Lung (tissue), 12 donors: Measurements from ENCODE around the gene GPD1L. TPM values are rescaled to one million over a fixed set of nuclear protein-coding genes. Genes with fewer than 3 reads are reported as not detected.

Source experiments
- ATAC-seq: fragments of 200-7000 bp; cut with Tn5 transposase; one replicate; pipeline ENCODE4 v1.9.1; 2020; ENCODE audit warnings: moderate number of reproducible peaks; ENCODE audit not compliant: insufficient read depth, low FRiP score
- DNase-seq, 3 donors: peaks; one replicate each; pipeline ENCODE4 v3.0.0-alpha.2; 2013 to 2017
- H3K27ac ChIP-seq, 2 donors: one replicate each; pipeline ENCODE4 v1.5.1; 2013; ENCODE audit warnings: mild to moderate bottlenecking in 2 of 2, moderate library complexity in 2 of 2, control low read depth in 1 of 2, inconsistent platforms in 1 of 2, low read depth in 1 of 2, low read length in 1 of 2
- H3K27me3 ChIP-seq, 3 donors: one replicate each; pipeline ENCODE4 v1.5.1; 2013; ENCODE audit warnings: low read length in 2 of 3; ENCODE audit not compliant: control insufficient read depth in 3 of 3, insufficient read depth in 3 of 3
- H3K36me3 ChIP-seq, 4 donors: one replicate each; pipeline ENCODE4 v1.5.1; 2013; ENCODE audit warnings: low read length in 4 of 4, mild to moderate bottlenecking in 1 of 4, moderate library complexity in 1 of 4; ENCODE audit not compliant: control insufficient read depth in 4 of 4, insufficient read depth in 4 of 4
- H3K4me1 ChIP-seq, 5 donors: one replicate each; pipeline ENCODE4 v1.5.1; 2013; ENCODE audit warnings: low read length in 5 of 5, mild to moderate bottlenecking in 2 of 5, moderate library complexity in 1 of 5; ENCODE audit not compliant: control insufficient read depth in 5 of 5, insufficient read depth in 5 of 5
- H3K4me3 ChIP-seq: one replicate; pipeline ENCODE4 v1.5.1; 2013; ENCODE audit warnings: mild to moderate bottlenecking, control low read depth, moderate library complexity
- H3K9ac ChIP-seq, 2 donors: one replicate each; pipeline ENCODE4 v1.5.1; 2013; ENCODE audit warnings: low read length in 2 of 2, control low read depth in 1 of 2; ENCODE audit not compliant: insufficient read depth in 1 of 2
- H3K9me3 ChIP-seq, 4 donors: one replicate each; pipeline ENCODE4 v1.5.1; 2013; ENCODE audit warnings: low read length in 3 of 4, mild to moderate bottlenecking in 1 of 4, moderate library complexity in 1 of 4; ENCODE audit not compliant: control insufficient read depth in 4 of 4, insufficient read depth in 3 of 4
- CTCF ChIP-seq: IDR thresholded peaks from 2 replicates; pipeline ENCODE4 v1.5.1; 2012; ENCODE audit warnings: mild to moderate bottlenecking; ENCODE audit errors: control extremely low read depth, extremely low read depth
- WGBS, 2 donors: extraction: QIAGEN DNeasy Blood & Tissue Kit; methylation state at CpG; one replicate each; pipeline ENCODE4 v1.1.7; 2013; 5-methylcytosine and 5-hydroxymethylcytosine counted together
- polyA plus RNA-seq, 2 donors: library from polyadenylated mRNA; stranded (reverse); fragments of 200-250 nt; gene quantifications; one replicate each; pipeline ENCODE4 v1.2.1, GENCODE V29; 2013
- total RNA-seq, 2 donors: library from RNA; depleted of rRNA in 1 of 2; stranded (reverse); fragments of >200 nt in 1 of 2; gene quantifications; one replicate each; pipeline ENCODE4 v1.2.1, GENCODE V29; 2014 to 2021
- donor health status: control.
- donor health status: control.
- donor health status: Bipolar disorder and iron deficiency.
- donor health status: healthy.
- donor health status: DM: yes; HTN: yes; CAD: no.

The GPD1L gene
- total and polyA plus RNA-seq, 4 donors, result 20.5 to 58.8 (median 37.1) TPM

GRCh38 chr3:32181365-32181764, 74.9 kb downstream of the GPD1L start:
- Histone ChIP-seq H3K36me3 (no peaks in the 10 kb centered on the region), H3K27ac (no peak overlapping the region), H3K9me3 (peaks cover 0 to 2% (median 0%) of the 10 kb centered on the region in 4 donors), H3K9ac (no peak overlapping the region), H3K4me3 (no peak overlapping the region), H3K4me1 (peaks cover 0 to 5% (median 2%) of the 10 kb centered on the region in 5 donors), H3K27me3 (no peaks in the 10 kb centered on the region)
- ATAC-seq, result no peak
- no peak for TF ChIP-seq CTCF
- DNase-seq, result no peak
- 88 to 92% methylated on average over 7 of the region's 7 CpGs for WGBS, 2 donors

- H3K4me3 ChIP-seq, result no peak overlapping the region
- no peak for TF ChIP-seq CTCF
- ATAC-seq, result no peak
- no peak overlapping the region for H3K27ac ChIP-seq
- H3K36me3 ChIP-seq, result no peaks in the 10 kb centered on the region
- 91 to 96% methylated on average over 6 of the region's 6 CpGs for WGBS, 2 donors
- no peak for DNase-seq
- H3K9me3 ChIP-seq, result peaks cover 0 to 2% (median 0%) of the 10 kb centered on the region in 4 donors
- H3K4me1 ChIP-seq, result peaks cover 0 to 5% (median 2%) of the 10 kb centered on the region in 5 donors
- H3K9ac ChIP-seq, result no peak overlapping the region
- no peaks in the 10 kb centered on the region for H3K27me3 ChIP-seq
Observed at GRCh38 chr3:32181796-32182195, 75.4 kb downstream of the GPD1L start.

GRCh38 chr3:32184187-32184730, 77.8 kb downstream of the GPD1L start:
- Histone ChIP-seq H3K27ac (no peak overlapping the region), H3K27me3 (no peaks in the 10 kb centered on the region), H3K4me1 (peaks cover 0 to 3% (median 2%) of the 10 kb centered on the region in 5 donors), H3K36me3 (no peaks in the 10 kb centered on the region), H3K4me3 (no peak overlapping the region), H3K9ac (no peak overlapping the region), H3K9me3 (no peaks in the 10 kb centered on the region)
- no peak for DNase-seq
- no peak for TF ChIP-seq CTCF
- WGBS, 2 donors, result 80 to 83% methylated on average over 3 of the region's 3 CpGs
- ATAC-seq, result no peak

GRCh38 chr3:32186097-32186496, 79.7 kb downstream of the GPD1L start:
- H3K9me3 ChIP-seq, result no peaks in the 10 kb centered on the region
- no peak overlapping the region for H3K4me3 ChIP-seq
- ATAC-seq (no peak), DNase-seq (no peak)
- no peak overlapping the region for H3K9ac ChIP-seq
- H3K36me3 ChIP-seq, result no peaks in the 10 kb centered on the region
- 87 to 96% methylated on average over 4 of the region's 4 CpGs for WGBS, 2 donors
- TF ChIP-seq CTCF, result no peak
- no peaks in the 10 kb centered on the region for H3K4me1 ChIP-seq
- H3K27ac ChIP-seq, result no peak overlapping the region
- no peaks in the 10 kb centered on the region for H3K27me3 ChIP-seq
